SH-SY5Y (cell line): ENCODE results near the gene CCDC88C.

Experiments
- GATA2 ChIP-seq: IDR thresholded peaks from 2 replicates; pipeline ENCODE4 v1.6.1; 2011; ENCODE audit warnings: mild to moderate bottlenecking, low read depth, low read length
- GATA3 ChIP-seq: IDR thresholded peaks from 2 replicates; pipeline ENCODE4 v1.6.1; 2011; ENCODE audit warnings: low read depth, mild to moderate bottlenecking, low read length, moderate library complexity

GRCh38 chr14:91357272-91358024, 60.2 kb downstream of the CCDC88C start:
- TF ChIP-seq GATA2 (no peak), GATA3 (no peak)
